Stimulated activated CD4-positive, alpha-beta T cell treated with anti-CD3 and anti-CD28 coated beads, Interleukin-1b, Interleukin-23, amount 100 ng/mL, for 1 hour (primary cell): ENCODE results near the gene TCF4.

Source experiments
- DNase-seq, 2 donors: peaks; one replicate each; pipeline ENCODE4 v3.0.0-alpha.2; 2020; ENCODE audit warnings: low read depth in 2 of 2

The TCF4 gene

GRCh38 chr18:55588111-55588869 lies at the start of gene TCF4:
TCF4 (minus strand) TSS chr18:55588192; CDS start chr18:55587116, 1,076 bp downstream.
- no peak for DNase-seq

GRCh38 chr18:55637204-55637603 lies 49.2 kb upstream of the TCF4 start:
- no peak for DNase-seq

GRCh38 chr18:55635439-55635838 lies 47.4 kb upstream of the TCF4 start:
- no peak for DNase-seq

GRCh38 chr18:55634545-55634944 lies 46.6 kb upstream of the TCF4 start:
- no peak for DNase-seq

- DNase-seq = no peak
Observed at GRCh38 chr18:55633032-55633431, 45.0 kb upstream of the TCF4 start.

- no peak for DNase-seq
Observed at GRCh38 chr18:55629133-55629532, 41.1 kb upstream of the TCF4 start.

- no peak for DNase-seq
Observed at GRCh38 chr18:55627007-55627406, 39.0 kb upstream of the TCF4 start.

GRCh38 chr18:55625901-55626300 lies 37.9 kb upstream of the TCF4 start:
- no peak for DNase-seq

- no peak for DNase-seq
Observed at GRCh38 chr18:55623626-55624025, 35.6 kb upstream of the TCF4 start.

GRCh38 chr18:55610506-55610905 lies 22.5 kb upstream of the TCF4 start:
- DNase-seq = no peak

GRCh38 chr18:55609160-55609825 lies 21.3 kb upstream of the TCF4 start:
- DNase-seq = no peak

- no peak for DNase-seq
Observed at GRCh38 chr18:55608497-55608896, 20.5 kb upstream of the TCF4 start.

GRCh38 chr18:55607773-55608172 lies 19.8 kb upstream of the TCF4 start:
- DNase-seq = no peak

GRCh38 chr18:55605733-55606338 lies 17.8 kb upstream of the TCF4 start:
- no peak for DNase-seq

- DNase-seq = no peak
Observed at GRCh38 chr18:55603775-55604174, 15.8 kb upstream of the TCF4 start.

GRCh38 chr18:55593888-55594287 lies 5.9 kb upstream of the TCF4 start:
- DNase-seq = no peak

GRCh38 chr18:55592572-55592971 lies 4.6 kb upstream of the TCF4 start:
- no peak for DNase-seq

- DNase-seq = no peak
Observed at GRCh38 chr18:55592106-55592505, 4.1 kb upstream of the TCF4 start.

GRCh38 chr18:55589625-55590291 lies 1.8 kb upstream of the TCF4 start:
- DNase-seq = peak in 1 of 2 donors; percentile 40

- no peak for DNase-seq
Observed at GRCh38 chr18:55588870-55589595, 1.0 kb upstream of the TCF4 start.

- no peak for DNase-seq
Observed at GRCh38 chr18:55587418-55588110, 428 bp downstream of the TCF4 start.
